Measurements from ENCODE around the gene ELF1. TPM values are rescaled to one million over a fixed set of nuclear protein-coding genes. Genes with fewer than 3 reads are reported as not detected.
"Not testable (repeated sequence)": the region's sequence is repeated elsewhere in the genome, so short reads cannot be mapped to it uniquely, and the experiment has no call there.

Gene ELF1
- total and polyA plus RNA-seq, 10 of the 15 experiments (the other 5 are each of a cell fraction or from before 2014, with no cell fraction given), result 43.3 to 97.6 (median 55.7) TPM

GRCh38 chr13:41049480-41050440 is 30.6 kb upstream of the ELF1 start:
- ChIA-PET POLR2A (no interaction called here), CTCF (interaction anchor here (1.5 to 1.9 kb wide), 2 partner anchors 17 to 172 kb away, joined by 5 to 6 read pairs; no protein-coding TSS in a partner anchor), SMC1A (ENCODE audit: uncharacterized antibody, unreplicated experiment) (interaction anchor here (0.8 to 1.9 kb wide), 4 partner anchors 14 to 39 kb away, joined by 3 to 5 read pairs (median 3); partner anchors contain the start of gene ELF1), RAD21 (ENCODE audit: unreplicated experiment) (no interaction called here)
- H3K9me3 ChIP-seq (replicated peaks; ENCODE audit: control insufficient read depth, insufficient read depth, low read length), result peaks cover 6% of the 10 kb centered on the region; the same call in 2 of the 3 replicates
- no TSS peak for BruUV-seq (replicated peaks)
- intact Hi-C loops (cut with micrococcal nuclease; ENCODE audit: unreplicated experiment), result loop anchor here (5.0 kb wide), 1 partner anchor 32 kb away; the partner anchor contains the start of gene ELF1
- H3K4me2 ChIP-seq (ENCODE audit: control insufficient read depth, insufficient read depth), result no peak overlapping the region
- H3K79me2 ChIP-seq (ENCODE audit: control insufficient read depth, insufficient read depth, low read length), result peaks cover 34% of the 10 kb centered on the region
- H3K9ac ChIP-seq (ENCODE audit: control insufficient read depth, insufficient read depth, low read length), result no peak overlapping the region
- WGBS (ENCODE audit: insufficient coverage, insufficient replicate concordance, low lambda C conversion rate, missing lambda C conversion rate), result 80% methylated on average over 4 of the region's 4 CpGs
- peaks cover 7% of the 10 kb centered on the region; the same call in 1 of the 2 replicates for H3K4me1 ChIP-seq (ENCODE audit: control insufficient read depth, insufficient read depth, low read length)
- H3K36me3 ChIP-seq (ENCODE audit: control insufficient read depth in 2 of 2, insufficient read depth in 2 of 2, low read length in 1 of 2), result no peaks in the 10 kb centered on the region
- no peak for FAIRE-seq
- in situ Hi-C loops (cut with MboI), result no loop called here
- no peak overlapping the region for H3K27ac ChIP-seq (ENCODE audit: control insufficient read depth, insufficient read depth)
- no peak for DNase-seq (ENCODE audit: low read depth, low spot score)
- H2AFZ ChIP-seq (ENCODE audit: control insufficient read depth, low read depth, low read length), result no peak overlapping the region
- TF ChIP-seq HDAC6 (IDR thresholded peaks at IDR 0.05; ENCODE audit: unreplicated experiment) (no peak), CREM (IDR thresholded peaks at IDR 0.05; ENCODE audit: low read depth) (no peak), MTA3 (IDR thresholded peaks at IDR 0.05; ENCODE audit: borderline replicate concordance, low read length) (no peak), MYB (IDR thresholded peaks at IDR 0.05; ENCODE audit: borderline replicate concordance, low read depth, low read length) (no peak)
- ATAC-seq, result no peak
- H3K27me3 ChIP-seq (replicated peaks in 1 of 2; ENCODE audit: control insufficient read depth in 2 of 2, insufficient read depth in 2 of 2, low read length in 1 of 2), result no peaks in the 10 kb centered on the region
- H4K20me1 ChIP-seq (ENCODE audit: control insufficient read depth, insufficient read depth), result no peaks in the 10 kb centered on the region
- no peak overlapping the region for H3K4me3 ChIP-seq

DNA sequence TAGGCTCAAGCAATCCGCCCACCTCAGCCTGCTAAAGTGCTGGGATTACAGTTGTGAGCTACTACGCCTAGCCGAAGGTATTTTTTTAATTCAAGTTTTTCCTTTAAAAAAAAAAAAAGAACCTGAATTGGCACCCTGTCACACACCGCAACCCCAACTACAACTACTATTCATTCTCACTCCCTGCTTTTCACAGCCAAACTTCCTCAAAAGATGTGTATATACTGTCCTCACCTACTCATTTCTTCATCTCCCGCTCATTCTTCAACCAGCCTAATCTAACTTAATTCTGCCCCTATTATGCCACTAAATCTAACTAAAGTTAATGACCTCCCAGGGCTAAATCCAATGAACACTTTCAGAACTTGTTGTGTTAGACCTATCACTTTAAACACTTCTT is 29.5 kb upstream of the ELF1 start:
- no peak overlapping the region for H3K4me3 ChIP-seq
- H3K9me3 ChIP-seq (replicated peaks; ENCODE audit: control insufficient read depth, insufficient read depth, low read length), result peaks cover 6% of the 10 kb centered on the region; the same call in 2 of the 3 replicates
- ATAC-seq (no peak), FAIRE-seq (no peak), DNase-seq (ENCODE audit: low read depth, low spot score) (no peak)
- TF ChIP-seq BHLHE40 (IDR thresholded peaks at IDR 0.05; ENCODE audit: borderline replicate concordance in 1 of 2, low read depth in 2 of 2, low read length in 1 of 2) (no peak), KLF5 (IDR thresholded peaks at IDR 0.05; ENCODE audit: partially characterized antibody) (no peak), IKZF1 (conservative IDR thresholded peaks at IDR 0.05) (no peak)
- CTCF ChIA-PET, result interaction anchor here (0.7 to 1.5 kb wide), 3 partner anchors 11 to 174 kb away, joined by 3 to 6 read pairs (median 3); partner anchors contain the start of gene ELF1
- RAD21 ChIA-PET (ENCODE audit: unreplicated experiment), result no interaction called here
- no peak overlapping the region for H3K27ac ChIP-seq (ENCODE audit: control insufficient read depth, insufficient read depth)
- intact Hi-C loops (cut with micrococcal nuclease; ENCODE audit: unreplicated experiment), result no loop called here
- no TSS peak for BruUV-seq (replicated peaks)
- H4K20me1 ChIP-seq (ENCODE audit: control insufficient read depth, insufficient read depth), result no peaks in the 10 kb centered on the region
- H3K9ac ChIP-seq (ENCODE audit: control insufficient read depth, insufficient read depth, low read length), result no peak overlapping the region
- no peak overlapping the region for H2AFZ ChIP-seq (ENCODE audit: control insufficient read depth, low read depth, low read length)
- peaks cover 7% of the 10 kb centered on the region; the same call in 1 of the 2 replicates for H3K4me1 ChIP-seq (ENCODE audit: control insufficient read depth, insufficient read depth, low read length)
- no peaks in the 10 kb centered on the region for H3K36me3 ChIP-seq (ENCODE audit: control insufficient read depth in 2 of 2, insufficient read depth in 2 of 2, low read length in 1 of 2)
- peaks cover 23% of the 10 kb centered on the region for H3K79me2 ChIP-seq (ENCODE audit: control insufficient read depth, insufficient read depth, low read length)
- 94% methylated on average over 5 of the region's 5 CpGs for WGBS (ENCODE audit: insufficient coverage, insufficient replicate concordance, low lambda C conversion rate, missing lambda C conversion rate)
- POLR2A ChIA-PET, result interaction anchor here (2.0 kb wide), 1 partner anchor 28 kb away, joined by 7 read pairs; no protein-coding TSS in a partner anchor
- in situ Hi-C loops (cut with MboI), result no loop called here
- SMC1A ChIA-PET (ENCODE audit: uncharacterized antibody, unreplicated experiment), result interaction anchor here (0.8 to 1.9 kb wide), 3 partner anchors 16 to 29 kb away, joined by 3 to 5 read pairs (median 3); partner anchors contain the start of gene ELF1
- H3K4me2 ChIP-seq (ENCODE audit: control insufficient read depth, insufficient read depth), result no peak overlapping the region
- no peaks in the 10 kb centered on the region for H3K27me3 ChIP-seq (replicated peaks in 1 of 2; ENCODE audit: control insufficient read depth in 2 of 2, insufficient read depth in 2 of 2, low read length in 1 of 2)

DNA sequence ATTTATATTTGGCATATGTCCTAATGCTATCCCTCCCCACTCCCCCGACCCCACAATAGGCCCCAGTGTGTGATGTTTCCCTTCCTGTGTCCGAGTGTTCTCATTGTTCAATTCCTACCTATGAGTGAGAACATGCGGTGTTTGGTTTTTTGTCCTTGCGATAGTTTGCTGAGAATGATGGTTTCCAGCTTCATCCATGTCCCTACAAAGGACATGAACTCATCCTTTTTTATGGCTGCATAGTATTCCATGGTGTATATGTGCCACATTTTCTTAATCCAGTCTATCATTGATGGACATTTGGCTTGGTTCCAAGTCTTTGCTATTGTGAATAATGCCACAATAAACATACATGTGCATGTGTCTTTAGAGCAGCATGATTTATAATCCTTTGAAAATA is 23.3 kb upstream of the ELF1 start:
- intact Hi-C loops (cut with micrococcal nuclease; ENCODE audit: unreplicated experiment); H3K4me1 ChIP-seq (ENCODE audit: control insufficient read depth, insufficient read depth, low read length); POLR2A ChIA-PET; SMC1A ChIA-PET (ENCODE audit: uncharacterized antibody, unreplicated experiment); H3K27ac ChIP-seq (ENCODE audit: control insufficient read depth, insufficient read depth); H3K79me2 ChIP-seq (ENCODE audit: control insufficient read depth, insufficient read depth, low read length); H3K9ac ChIP-seq (ENCODE audit: control insufficient read depth, insufficient read depth, low read length); H3K4me2 ChIP-seq (ENCODE audit: control insufficient read depth, insufficient read depth); H3K9me3 ChIP-seq (replicated peaks; ENCODE audit: control insufficient read depth, insufficient read depth, low read length); DNase-seq (ENCODE audit: low read depth, low spot score); H3K4me3 ChIP-seq; RAD21 ChIA-PET (ENCODE audit: unreplicated experiment); H4K20me1 ChIP-seq (ENCODE audit: control insufficient read depth, insufficient read depth); BruUV-seq (replicated peaks); ATAC-seq; H3K27me3 ChIP-seq (replicated peaks in 1 of 2; ENCODE audit: control insufficient read depth in 2 of 2, insufficient read depth in 2 of 2, low read length in 1 of 2); FAIRE-seq; H3K36me3 ChIP-seq (ENCODE audit: control insufficient read depth in 2 of 2, insufficient read depth in 2 of 2, low read length in 1 of 2); in situ Hi-C loops (cut with MboI); H2AFZ ChIP-seq (ENCODE audit: control insufficient read depth, low read depth, low read length): not testable (repeated sequence)
- CTCF ChIA-PET, result interaction anchor here (1.5 kb wide), 1 partner anchor 11 kb away, joined by 5 read pairs; no protein-coding TSS in a partner anchor
- WGBS (ENCODE audit: insufficient coverage, insufficient replicate concordance, low lambda C conversion rate, missing lambda C conversion rate), result 75% methylated on average over 2 of the region's 4 CpGs
